ENCODE results near the gene GRPEL1.

Gene GRPEL1

DNA sequence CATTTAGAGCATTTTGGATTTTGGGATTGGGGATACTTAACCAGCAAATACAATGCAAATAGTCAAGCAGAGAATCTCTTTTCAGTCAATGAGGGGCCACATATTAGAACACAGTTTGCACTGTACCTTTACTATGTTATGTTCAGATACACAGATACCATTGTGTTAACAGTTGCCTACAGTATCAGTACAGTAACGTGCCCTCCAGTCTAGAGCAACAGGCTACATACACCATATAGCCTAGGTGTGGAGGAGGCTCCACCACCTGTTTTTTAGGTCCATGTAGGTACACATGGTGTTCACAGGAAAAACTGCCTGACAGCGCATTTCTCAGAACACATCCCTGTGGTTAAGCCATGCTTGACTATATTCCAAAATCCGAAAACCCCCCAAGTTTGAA is 9.1 kb downstream of the GRPEL1 start:
- H3K27ac ChIP-seq: no peak overlapping the region
- no peak for TF ChIP-seq ZFX (IDR thresholded peaks at IDR 0.05)
- no peak for TF ChIP-seq CTCF (conservative IDR thresholded peaks at IDR 0.05)

GRCh38 chr4:7055990-7056325 is 11.9 kb downstream of the GRPEL1 start:
- no peak overlapping the region for H3K27ac ChIP-seq

DNA sequence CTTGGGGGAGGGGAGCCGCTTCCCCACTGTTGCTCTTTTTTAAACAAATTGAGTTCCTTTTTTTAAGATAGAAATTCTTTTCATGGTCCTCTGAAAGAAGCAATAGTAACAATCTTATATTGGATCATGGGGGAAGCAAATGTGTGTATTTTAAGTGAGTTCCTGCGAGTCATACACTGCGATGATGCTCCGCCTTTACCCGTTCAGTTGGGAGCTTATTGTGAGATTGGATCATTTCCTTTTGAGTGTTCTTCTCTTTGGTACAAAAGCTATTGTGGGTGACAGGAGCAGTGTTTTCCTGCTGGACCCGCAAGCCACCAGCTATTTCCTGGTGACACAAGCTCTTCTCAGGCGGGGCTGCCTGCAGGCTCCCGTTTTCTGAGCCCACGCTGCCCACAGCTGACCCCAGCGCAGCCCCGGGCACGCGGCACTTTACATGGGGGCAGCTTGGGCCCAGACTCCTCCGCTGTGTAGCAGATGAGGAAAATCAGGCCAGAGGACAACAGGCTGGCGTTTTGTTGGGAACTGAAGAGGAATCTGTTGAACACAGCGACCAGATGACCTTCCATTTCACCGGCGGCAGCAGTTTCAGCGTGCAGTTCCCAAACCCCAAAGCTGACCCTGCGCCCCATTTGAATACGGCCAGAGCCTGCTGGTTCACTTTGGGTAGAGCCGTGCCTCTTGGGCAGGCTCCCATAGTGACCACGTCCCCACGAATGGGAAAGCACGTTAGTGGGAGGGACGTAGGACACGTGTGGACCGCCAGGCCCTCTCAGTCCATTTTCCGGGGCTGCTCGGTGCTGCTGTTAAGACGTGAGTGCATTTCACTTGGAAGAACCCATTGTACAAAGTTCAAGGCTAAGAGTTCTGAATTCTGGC is 12.5 kb downstream of the GRPEL1 start:
- H3K27ac ChIP-seq: no peak overlapping the region
- TF ChIP-seq CTCF (conservative IDR thresholded peaks at IDR 0.05) (no peak), ZFX (IDR thresholded peaks at IDR 0.05) (no peak)

More at GRCh38 chr4:7055990-7056325, 11.9 kb downstream of the GRPEL1 start:
- TF ChIP-seq ZFX (IDR thresholded peaks at IDR 0.05) (no peak), CTCF (conservative IDR thresholded peaks at IDR 0.05) (no peak)

DNA sequence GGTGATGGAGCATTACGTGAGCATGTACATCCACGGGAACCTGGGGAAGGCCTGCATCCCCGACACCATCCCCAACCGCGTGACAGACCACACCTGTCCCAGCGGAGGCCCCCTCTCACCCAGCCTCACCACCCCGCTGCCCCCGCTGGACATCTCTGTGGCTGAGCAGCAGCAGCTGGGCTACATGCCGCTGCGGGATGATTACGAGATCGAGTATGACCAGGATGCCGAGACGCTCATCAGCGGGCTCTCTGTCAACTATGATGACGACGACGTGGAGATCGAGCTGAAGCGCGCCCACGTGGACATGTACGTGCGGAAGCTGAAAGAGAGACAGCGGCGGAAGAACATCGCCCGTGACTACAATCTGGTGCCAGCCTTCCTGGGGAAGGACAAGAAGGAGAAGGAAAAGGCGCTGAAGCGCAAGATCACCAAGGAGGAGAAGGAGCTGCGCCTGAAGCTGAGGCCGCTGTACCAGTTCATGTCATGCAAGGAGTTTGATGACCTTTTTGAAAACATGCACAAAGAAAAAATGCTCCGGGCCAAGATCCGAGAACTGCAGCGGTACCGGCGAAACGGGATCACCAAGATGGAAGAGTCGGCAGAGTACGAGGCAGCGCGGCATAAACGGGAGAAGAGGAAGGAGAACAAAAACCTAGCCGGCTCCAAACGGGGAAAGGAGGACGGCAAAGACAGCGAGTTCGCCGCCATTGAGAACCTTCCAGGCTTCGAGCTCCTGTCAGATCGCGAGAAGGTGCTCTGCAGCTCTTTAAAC is 13.6 kb downstream of the GRPEL1 start:
- H3K27ac ChIP-seq: no peak overlapping the region
- no peak for TF ChIP-seq ZFX (IDR thresholded peaks at IDR 0.05)
- no peak for TF ChIP-seq CTCF (conservative IDR thresholded peaks at IDR 0.05)

DNA sequence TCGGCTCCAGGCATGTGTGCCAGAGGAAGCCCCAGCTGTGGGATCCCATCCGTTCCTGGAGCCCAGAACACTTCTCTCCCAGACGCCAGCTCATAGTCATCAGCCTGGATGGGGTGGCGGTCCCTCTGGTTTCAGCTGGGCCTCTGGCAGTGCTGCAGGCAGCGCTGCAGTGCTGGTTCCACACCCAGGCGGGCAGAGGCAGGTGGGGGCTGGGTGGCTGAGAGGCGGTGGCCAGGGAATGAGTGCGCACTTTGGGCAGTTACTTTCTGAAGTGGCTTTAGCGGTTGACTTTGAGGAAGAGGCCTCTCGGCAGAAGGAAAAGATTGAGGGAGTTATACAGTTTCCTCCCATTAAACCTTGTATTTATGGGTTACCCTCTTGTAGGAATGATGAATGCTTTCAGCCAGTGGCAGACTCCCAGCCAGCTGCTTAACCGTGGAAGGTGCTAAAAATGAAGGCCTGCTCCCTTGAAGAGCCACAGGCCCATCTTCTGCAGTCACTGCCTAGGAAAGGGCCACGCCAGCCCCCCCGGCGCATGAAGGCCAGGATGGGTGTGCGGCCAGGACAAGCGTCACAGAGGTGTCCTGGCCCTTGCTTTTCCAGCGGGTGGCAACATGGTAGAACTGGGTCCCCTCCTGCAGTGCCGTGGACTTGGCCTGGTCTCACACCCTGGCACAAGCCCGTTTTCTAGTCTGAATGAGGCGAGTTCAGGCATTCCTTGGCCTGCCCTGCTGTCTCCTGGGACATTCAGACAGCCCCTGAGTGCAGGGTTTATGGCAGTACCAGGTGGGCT is 14.7 kb downstream of the GRPEL1 start:
- no peak for TF ChIP-seq ZFX (IDR thresholded peaks at IDR 0.05)
- TF ChIP-seq CTCF (conservative IDR thresholded peaks at IDR 0.05): no peak
- H3K27ac ChIP-seq: no peak overlapping the region

GRCh38 chr4:7052313-7052712 is 15.6 kb downstream of the GRPEL1 start:
- H3K27ac ChIP-seq: no peak overlapping the region
- TF ChIP-seq CTCF (conservative IDR thresholded peaks at IDR 0.05) (no peak), ZFX (IDR thresholded peaks at IDR 0.05) (no peak)

Data from C4-2B (cell line).